RWPE2 (cell line): Measurements from ENCODE around the gene MERTK.
"Not testable (repeated sequence)": the region's sequence is repeated elsewhere in the genome, so short reads cannot be mapped to it uniquely, and the experiment has no call there.

ENCODE experiments used
- ATAC-seq: fragments of 200-7000 bp; cut with Tn5 transposase; 3 replicates; pipeline ENCODE4 v1.9.1; 2021; ENCODE audit warnings: low read depth
- DNase-seq: peaks from one replicate; pipeline ENCODE4 v3.0.0-alpha.2; 2020; ENCODE audit warnings: low spot score
- H3K27ac ChIP-seq: fragments of 450-650 bp; 2 replicates; pipeline ENCODE4 v1.5.1; 2017; ENCODE audit warnings: mild to moderate bottlenecking; ENCODE audit not compliant: poor library complexity, severe bottlenecking
- H3K27me3 ChIP-seq: fragments of 250-450 bp; sonication (Bioruptor Pico); 2 replicates; pipeline ENCODE4 v1.5.1; 2021; ENCODE audit warnings: mild to moderate bottlenecking, moderate library complexity; ENCODE audit not compliant: insufficient read depth, poor library complexity, severe bottlenecking
- H3K36me3 ChIP-seq: fragments of 250-450 bp; sonication (Bioruptor Pico); 2 replicates; pipeline ENCODE4 v1.5.1; 2020; ENCODE audit warnings: low read depth, mild to moderate bottlenecking, moderate library complexity
- H3K4me1 ChIP-seq: fragments of 250-450 bp; sonication (Bioruptor Pico); 2 replicates; pipeline ENCODE4 v1.5.1; 2021; ENCODE audit warnings: mild to moderate bottlenecking, moderate library complexity; ENCODE audit not compliant: insufficient read depth, poor library complexity, severe bottlenecking
- H3K4me3 ChIP-seq: fragments of 250-450 bp; sonication (Bioruptor Pico); 2 replicates; pipeline ENCODE4 v1.5.1; 2021; ENCODE audit warnings: mild to moderate bottlenecking, moderate library complexity; ENCODE audit not compliant: severe bottlenecking
- H3K9me3 ChIP-seq: fragments of 250-450 bp; sonication (Bioruptor Pico); 2 replicates; pipeline ENCODE4 v1.5.1; 2021; ENCODE audit warnings: mild to moderate bottlenecking, moderate library complexity; ENCODE audit not compliant: severe bottlenecking
- CTCF ChIP-seq: fragments of 450-650 bp; IDR thresholded peaks from one replicate; pipeline ENCODE4 v1.5.1; 2017; ENCODE audit warnings: mild to moderate bottlenecking, moderate library complexity; ENCODE audit not compliant: poor library complexity, severe bottlenecking

Gene MERTK

GRCh38 chr2:111910609-111911277, 12.3 kb downstream of the MERTK start:
- no peaks in the 10 kb centered on the region for H3K4me1 ChIP-seq
- no peak overlapping the region for H3K27ac ChIP-seq
- ATAC-seq = no peak
- H3K4me3 ChIP-seq = no peak overlapping the region
- no peak for TF ChIP-seq CTCF
- H3K36me3 ChIP-seq = no peaks in the 10 kb centered on the region
- H3K27me3 ChIP-seq = no peaks in the 10 kb centered on the region
- no peaks in the 10 kb centered on the region for H3K9me3 ChIP-seq
- DNase-seq = no peak

DNA sequence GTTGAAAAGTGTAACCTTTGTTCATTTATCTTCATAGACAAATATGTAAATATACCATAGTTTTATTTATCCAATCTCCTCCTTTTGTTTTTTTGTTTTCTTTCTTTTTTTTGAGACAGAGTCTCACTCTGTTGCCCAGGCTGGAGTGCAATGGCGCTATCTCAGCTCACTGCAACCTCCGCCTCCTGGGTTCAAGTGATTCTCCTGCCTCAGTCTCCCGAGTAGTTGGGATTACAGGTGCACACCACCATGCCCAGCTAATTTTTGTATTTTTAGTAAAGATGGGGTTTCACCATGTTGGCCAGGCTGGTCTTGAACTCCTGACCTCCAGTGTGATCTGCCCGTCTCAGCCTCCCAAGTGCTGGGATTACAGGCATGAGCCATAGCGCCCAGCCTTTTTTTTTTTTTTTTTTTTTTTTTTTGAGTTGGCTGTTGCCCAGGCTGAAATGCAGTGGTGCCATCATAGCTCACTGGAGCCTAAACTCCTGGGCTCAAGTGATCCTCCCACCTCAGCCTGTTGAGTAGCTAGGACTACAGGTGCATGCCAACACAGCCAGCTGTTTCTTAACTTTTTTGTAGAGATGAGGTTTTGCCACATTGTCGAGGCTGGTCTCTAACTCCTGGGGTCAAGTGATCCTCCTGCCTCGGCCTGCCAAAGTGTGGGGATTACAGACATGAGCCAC, 13.0 kb downstream of the MERTK start:
- ATAC-seq, H3K4me1 ChIP-seq, H3K9me3 ChIP-seq, H3K36me3 ChIP-seq, DNase-seq, H3K27ac ChIP-seq, H3K4me3 ChIP-seq, H3K27me3 ChIP-seq: not testable (repeated sequence)

GRCh38 chr2:111912547-111912946, 14.1 kb downstream of the MERTK start:
- Histone ChIP-seq H3K27me3 (no peaks in the 10 kb centered on the region), H3K4me1 (no peaks in the 10 kb centered on the region), H3K9me3 (no peaks in the 10 kb centered on the region), H3K27ac (no peak overlapping the region), H3K36me3 (no peaks in the 10 kb centered on the region), H3K4me3 (no peak overlapping the region)
- ATAC-seq (peak; percentile 46; the same call in 2 of the 3 replicates), DNase-seq (no peak)
- TF ChIP-seq CTCF = no peak

DNA sequence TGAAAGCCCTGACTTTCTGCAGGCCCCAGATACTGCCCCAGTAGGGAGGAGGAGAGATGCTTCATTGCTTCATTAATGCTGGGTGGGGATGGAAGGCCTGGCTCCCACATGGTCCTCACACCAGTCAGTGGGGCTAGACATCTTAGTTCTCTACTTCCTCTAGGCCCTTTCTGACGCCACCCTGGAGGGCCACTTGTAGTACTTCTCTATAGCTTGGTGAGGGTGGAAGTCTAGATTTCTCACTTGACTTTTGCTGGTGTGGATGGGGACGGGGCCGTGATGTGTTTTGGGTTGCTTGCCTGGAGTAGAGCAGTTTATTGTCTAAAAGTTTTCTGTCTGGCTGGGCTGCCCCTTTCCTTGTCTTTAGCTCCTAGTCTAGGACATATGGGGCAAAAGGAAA, 18.7 kb downstream of the MERTK start:
- H3K9me3 ChIP-seq = no peaks in the 10 kb centered on the region
- H3K36me3 ChIP-seq = no peaks in the 10 kb centered on the region
- H3K27me3 ChIP-seq = no peaks in the 10 kb centered on the region
- H3K4me3 ChIP-seq = no peak overlapping the region
- H3K4me1 ChIP-seq = no peaks in the 10 kb centered on the region
- no peak overlapping the region for H3K27ac ChIP-seq
- no peak for TF ChIP-seq CTCF
- DNase-seq = no peak
- ATAC-seq = no peak

GRCh38 chr2:111918383-111918806, 20.0 kb downstream of the MERTK start:
- Histone ChIP-seq H3K36me3 (no peaks in the 10 kb centered on the region), H3K27ac (no peak overlapping the region), H3K9me3 (no peaks in the 10 kb centered on the region), H3K4me1 (no peaks in the 10 kb centered on the region), H3K27me3 (no peaks in the 10 kb centered on the region), H3K4me3 (no peak overlapping the region)
- DNase-seq (no peak), ATAC-seq (no peak)
- no peak for TF ChIP-seq CTCF
